Large intestine (tissue), 12 donors: ENCODE measurements around the gene NPPA. TPM values are rescaled to one million over a fixed set of nuclear protein-coding genes. Genes with fewer than 3 reads are reported as not detected.
A peak's percentile ranks its signal among the peaks of the same experiment; 100 is the strongest.
"Not testable (repeated sequence)": the region's sequence is repeated elsewhere in the genome, so short reads cannot be mapped to it uniquely, and the experiment has no call there.

Experiments
- DNase-seq, 2 donors: peaks; one replicate each; pipeline versions ENCODE4 v3.0.0 to v3.0.0-alpha.2; 2013
- H3K27ac ChIP-seq: one replicate; pipeline ENCODE4 v1.5.1; 2013; ENCODE audit warnings: low read length
- H3K27me3 ChIP-seq: 2 replicates; pipeline ENCODE4 v1.6.1; 2013; ENCODE audit warnings: low read length; ENCODE audit not compliant: control insufficient read depth, insufficient read depth
- H3K36me3 ChIP-seq: 2 replicates; pipeline ENCODE4 v1.6.1; 2013; ENCODE audit warnings: low read length; ENCODE audit not compliant: control insufficient read depth, insufficient read depth
- H3K4me1 ChIP-seq: one replicate; pipeline ENCODE4 v1.6.1; 2013; ENCODE audit warnings: low read length; ENCODE audit not compliant: control insufficient read depth, insufficient read depth
- H3K4me3 ChIP-seq: one replicate; pipeline ENCODE4 v1.5.1; 2013; ENCODE audit warnings: low read length
- H3K9me3 ChIP-seq: one replicate; pipeline ENCODE4 v1.6.1; 2013; ENCODE audit warnings: mild to moderate bottlenecking, low read depth, low read length, moderate library complexity; ENCODE audit not compliant: control insufficient read depth
- WGBS: methylation state at CpG from one replicate; pipeline ENCODE4 v1.1.5; 2013; ENCODE audit warnings: low lambda C conversion rate; ENCODE audit not compliant: insufficient coverage; 5-methylcytosine and 5-hydroxymethylcytosine counted together
- long read RNA-seq, 11 donors: transcript quantifications; one replicate each; lab custom pipeline, GENCODE V29; 2026
- polyA plus RNA-seq: library from polyadenylated mRNA; unstranded; fragments of 120-200 nt; gene quantifications from one replicate; pipeline ENCODE4 v1.2.1, GENCODE V29; 2013

Gene NPPA
- polyA plus RNA-seq: 1.8 TPM
- long read RNA-seq, donor 1: 0 reads
- long read RNA-seq, donor 2: 0 reads
- long read RNA-seq, donor 3: 0 reads
- long read RNA-seq, donor 4, partial matches to known transcripts: 0 of 1 reads
- long read RNA-seq, donor 4, other reads (novel, unspliced or antisense): 0 of 1 reads
- long read RNA-seq, donor 5: 0 reads
- long read RNA-seq, donor 6: 0 reads
- long read RNA-seq, donor 7, partial matches to known transcripts: 0 of 3 reads
- long read RNA-seq, donor 7, other reads (novel, unspliced or antisense): 0 of 3 reads
- long read RNA-seq, donor 8, partial matches to known transcripts: 0 of 1 reads
- long read RNA-seq, donor 8, other reads (novel, unspliced or antisense): 0 of 1 reads
- long read RNA-seq, donor 9: 0 reads
- long read RNA-seq, donor 10: 0 reads
- long read RNA-seq, donor 11, partial matches to known transcripts: 0 of 1 reads
- long read RNA-seq, donor 11, other reads (novel, unspliced or antisense): 0 of 1 reads

GRCh38 chr1:11847667-11848372 is at the start of gene NPPA:
Gene NPPA (minus strand): TSS chr1:11847783. CDS start chr1:11847684, 99 bp downstream.
- Histone ChIP-seq H3K36me3 (peaks cover 36% of the 10 kb centered on the region), H3K27me3 (no peaks in the 10 kb centered on the region), H3K4me3 (no peak within 1 kb of the TSS), H3K9me3 (no peaks in the 10 kb centered on the region), H3K27ac (no peak within 1 kb of the TSS), H3K4me1 (no peaks in the 10 kb centered on the region)
- 100% methylated on average over 1 of the region's 18 CpGs for WGBS
- no peak for DNase-seq

DNA sequence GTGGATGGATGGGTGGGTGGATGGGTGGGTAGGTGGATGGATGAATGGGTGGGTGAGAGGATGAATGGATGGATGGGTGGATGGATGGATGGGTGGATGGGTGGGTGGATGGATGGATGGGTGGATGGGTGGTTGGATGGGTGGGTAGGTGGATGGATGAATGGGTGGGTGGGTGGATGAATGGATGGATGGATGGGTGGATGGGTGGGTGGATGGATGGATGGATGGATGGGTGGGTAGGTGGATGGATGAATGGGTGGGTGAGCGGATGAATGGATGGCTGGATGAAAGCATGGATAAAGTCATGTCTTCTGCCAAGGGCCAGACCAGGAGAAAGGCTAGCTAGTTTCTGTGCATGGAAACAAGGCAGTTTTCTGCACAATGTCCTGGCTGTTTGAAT is 46.9 kb upstream of the NPPA start:
- DNase-seq, H3K4me3 ChIP-seq, H3K36me3 ChIP-seq, H3K4me1 ChIP-seq, H3K27ac ChIP-seq, H3K9me3 ChIP-seq: not testable (repeated sequence)
- WGBS: 40% methylated on average over 1 of the region's 1 CpG
- peaks cover 25% of the 10 kb centered on the region for H3K27me3 ChIP-seq

- H3K4me3 ChIP-seq: no peak overlapping the region
- peak in 1 of 2 donors; percentile 26 for DNase-seq
- no peaks in the 10 kb centered on the region for H3K4me1 ChIP-seq
- H3K27ac ChIP-seq: no peak overlapping the region
- H3K9me3 ChIP-seq: peaks cover 3% of the 10 kb centered on the region
- WGBS: no CpG with 5 or more reads among the region's 5 CpGs
- H3K36me3 ChIP-seq: no peaks in the 10 kb centered on the region
- peaks cover 19% of the 10 kb centered on the region for H3K27me3 ChIP-seq
Observed at GRCh38 chr1:11893907-11894251, 46.3 kb upstream of the NPPA start.

DNA sequence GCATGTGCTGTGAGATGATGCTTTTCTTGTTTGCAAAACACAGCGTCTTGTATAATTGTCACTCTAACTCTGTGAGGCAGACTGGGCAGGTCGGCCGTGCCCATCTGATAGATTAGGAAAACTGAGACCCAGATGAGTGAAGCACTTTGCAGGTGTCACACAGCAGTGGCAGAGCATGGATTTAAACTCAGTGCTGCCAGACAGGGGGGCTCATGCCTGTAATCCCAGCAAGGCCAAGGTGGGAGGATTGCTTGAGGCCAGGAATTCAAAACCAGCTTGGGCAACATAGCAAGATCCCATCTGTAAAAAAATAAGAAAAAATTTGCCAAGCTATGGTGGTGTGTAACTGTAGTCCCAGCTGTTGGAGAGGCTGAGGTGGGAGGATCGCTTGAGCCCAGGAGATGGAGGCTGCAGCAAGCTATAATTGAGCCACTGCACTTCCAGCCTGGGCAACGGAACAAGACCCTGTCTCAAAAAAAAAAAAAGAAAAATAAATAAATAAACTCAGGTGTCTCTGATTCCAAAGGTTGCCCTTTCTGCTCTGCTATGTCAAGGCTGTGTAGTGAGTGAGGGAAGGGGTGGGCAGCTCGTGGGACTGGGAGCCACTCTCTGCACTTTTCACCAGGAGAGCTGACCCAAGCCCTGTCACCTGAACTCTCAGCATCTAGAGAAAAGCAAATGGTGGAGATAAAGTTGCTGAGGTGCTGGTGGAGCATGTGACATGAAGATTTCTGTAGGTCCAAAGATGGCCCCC is 44.0 kb upstream of the NPPA start:
- Histone ChIP-seq H3K27ac (no peak overlapping the region), H3K4me1 (no peaks in the 10 kb centered on the region), H3K4me3 (no peak overlapping the region), H3K9me3 (no peaks in the 10 kb centered on the region), H3K27me3 (peaks cover 7% of the 10 kb centered on the region), H3K36me3 (no peaks in the 10 kb centered on the region)
- WGBS: 100% methylated on average over 1 of the region's 6 CpGs
- DNase-seq: no peak

DNA sequence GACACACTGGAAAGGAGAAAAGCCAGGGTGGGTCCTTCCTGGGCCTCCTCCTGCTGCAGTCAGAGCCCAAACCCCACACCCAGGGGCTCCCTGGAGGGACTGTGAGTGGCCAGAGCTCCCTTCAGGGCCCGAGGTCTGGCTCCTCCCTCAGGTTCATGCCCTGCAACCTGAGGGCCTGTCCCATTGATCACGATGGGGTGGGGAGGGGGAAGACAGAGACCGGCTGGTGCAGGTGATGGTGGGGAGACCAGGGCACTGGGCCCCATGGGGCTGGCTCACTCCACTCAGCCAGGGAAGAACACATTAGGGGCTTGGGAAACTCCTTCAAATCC is 41.3 kb upstream of the NPPA start:
- DNase-seq: no peak
- WGBS: no CpG with 5 or more reads among the region's 3 CpGs
- H3K4me1 ChIP-seq: no peaks in the 10 kb centered on the region
- H3K4me3 ChIP-seq: no peak overlapping the region
- no peaks in the 10 kb centered on the region for H3K36me3 ChIP-seq
- H3K27ac ChIP-seq: no peak overlapping the region
- no peaks in the 10 kb centered on the region for H3K9me3 ChIP-seq
- H3K27me3 ChIP-seq: peaks cover 5% of the 10 kb centered on the region

GRCh38 chr1:11888206-11888876 is 40.8 kb upstream of the NPPA start:
- DNase-seq: no peak
- H3K27ac ChIP-seq: no peak overlapping the region
- no peak overlapping the region for H3K4me3 ChIP-seq
- H3K27me3 ChIP-seq: peaks cover 5% of the 10 kb centered on the region
- H3K9me3 ChIP-seq: no peaks in the 10 kb centered on the region
- no peaks in the 10 kb centered on the region for H3K36me3 ChIP-seq
- H3K4me1 ChIP-seq: no peaks in the 10 kb centered on the region
- no CpG with 5 or more reads among the region's 15 CpGs for WGBS

- H3K4me1 ChIP-seq: peaks cover 4% of the 10 kb centered on the region
- peaks cover 5% of the 10 kb centered on the region for H3K27me3 ChIP-seq
- no peak overlapping the region for H3K4me3 ChIP-seq
- DNase-seq: no peak
- no peaks in the 10 kb centered on the region for H3K36me3 ChIP-seq
- no peak overlapping the region for H3K27ac ChIP-seq
- no peaks in the 10 kb centered on the region for H3K9me3 ChIP-seq
- WGBS: no CpG with 5 or more reads among the region's 7 CpGs
Observed at GRCh38 chr1:11887666-11888007, 40.1 kb upstream of the NPPA start.

DNA sequence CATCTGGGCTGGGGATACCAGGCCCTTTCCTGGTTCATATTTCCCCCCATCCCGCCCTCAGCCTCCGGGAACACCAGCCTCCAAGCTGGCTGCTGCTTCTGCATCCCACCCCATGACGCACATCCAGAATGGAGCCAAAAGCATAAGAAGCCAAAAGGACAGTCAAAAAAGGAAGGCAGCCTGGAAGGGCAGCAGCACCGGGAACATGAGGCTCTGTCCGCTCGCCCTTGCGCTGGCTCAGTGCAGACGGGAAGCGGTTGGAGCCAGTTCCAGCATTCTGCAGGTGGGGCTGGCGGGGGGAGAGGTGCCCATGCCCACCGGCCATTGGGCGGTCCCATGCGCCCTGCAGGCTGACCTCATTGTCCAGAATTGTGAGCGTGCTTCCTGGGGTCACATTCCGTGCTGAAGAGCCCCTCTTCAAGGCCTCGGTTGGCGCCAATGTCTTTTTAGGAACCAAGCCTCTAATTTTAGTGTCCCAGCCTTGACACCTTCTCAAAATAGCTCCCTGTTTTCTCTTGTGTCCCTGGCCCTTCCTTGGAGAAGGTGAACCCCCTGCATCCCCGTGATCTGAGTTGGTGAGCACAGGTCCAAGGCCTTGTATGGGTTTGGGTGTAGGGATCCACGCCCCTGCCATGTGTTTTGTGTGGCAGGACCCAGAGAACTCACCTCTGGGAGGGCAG is 39.5 kb upstream of the NPPA start:
- DNase-seq: no peak
- Histone ChIP-seq H3K27me3 (peaks cover 4% of the 10 kb centered on the region), H3K4me3 (no peak overlapping the region), H3K36me3 (no peaks in the 10 kb centered on the region), H3K4me1 (peaks cover 8% of the 10 kb centered on the region), H3K9me3 (no peaks in the 10 kb centered on the region), H3K27ac (no peak overlapping the region)
- no CpG with 5 or more reads among the region's 19 CpGs for WGBS

DNA sequence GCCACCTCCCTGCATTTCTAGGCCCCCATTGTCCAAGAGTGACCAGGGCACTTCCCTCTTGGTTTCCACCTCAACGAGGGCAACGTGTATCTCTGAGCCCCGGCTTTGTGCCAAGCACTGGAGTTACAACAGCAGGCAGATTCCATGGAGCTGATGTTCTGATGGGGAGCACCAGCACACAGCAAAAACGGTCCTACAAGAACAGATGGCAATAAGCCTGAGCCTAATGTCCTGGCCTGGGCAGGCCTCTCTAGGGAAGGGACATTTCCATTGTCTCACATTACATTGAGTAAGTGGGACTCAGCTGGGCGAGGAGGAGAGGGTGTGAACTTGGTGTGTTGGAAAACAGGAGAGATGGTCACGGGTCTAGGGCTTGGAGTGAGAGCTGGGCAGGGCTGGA is 38.3 kb upstream of the NPPA start:
- H3K9me3 ChIP-seq: no peaks in the 10 kb centered on the region
- H3K4me3 ChIP-seq: no peak overlapping the region
- WGBS: 62% methylated on average over 3 of the region's 6 CpGs
- no peaks in the 10 kb centered on the region for H3K36me3 ChIP-seq
- H3K4me1 ChIP-seq: peaks cover 12% of the 10 kb centered on the region
- no peak for DNase-seq
- H3K27me3 ChIP-seq: no peaks in the 10 kb centered on the region
- H3K27ac ChIP-seq: no peak overlapping the region
